Adrenal gland (tissue), 12 donors: ENCODE data around the gene THBD. TPM values are rescaled to one million over a fixed set of nuclear protein-coding genes. Genes with fewer than 3 reads are reported as not detected.

Source experiments
- DNase-seq, 7 donors: peaks; one replicate each; pipeline ENCODE4 v3.0.0-alpha.2; 2019 to 2020
- H3K27ac ChIP-seq, 5 donors: fragments of 200-600 bp; sonication (generic) in 4 of 5; 1 replicate in 3 of 5; 2 replicates in 2 of 5; pipeline versions ENCODE4 v1.5.1 to v1.8.0; 2016 to 2020; ENCODE audit warnings: mild to moderate bottlenecking in 1 of 5
- H3K27me3 ChIP-seq: fragments of 200-600 bp; 2 replicates; pipeline ENCODE4 v1.8.0; 2021
- H3K36me3 ChIP-seq, 2 donors: fragments of 200-600 bp; replicated peaks in 1 of 2; 1 replicate in 1 of 2; 2 replicates in 1 of 2; pipeline versions ENCODE4 v1.5.1 to v1.8.0; 2018 to 2022
- H3K4me1 ChIP-seq, 2 donors: fragments of 200-600 bp; replicated peaks in 1 of 2; 1 replicate in 1 of 2; 2 replicates in 1 of 2; pipeline versions ENCODE4 v1.5.1 to v1.8.0; 2018 to 2021
- H3K4me3 ChIP-seq, 4 donors: fragments of 200-600 bp; sonication (generic) in 3 of 4; one replicate each; pipeline ENCODE4 v1.5.1; 2016 to 2018
- H3K9me3 ChIP-seq, 3 donors: fragments of 200-600 bp; sonication (generic) in 1 of 3; replicated peaks in 1 of 3; 1 replicate in 2 of 3; 2 replicates in 1 of 3; pipeline versions ENCODE4 v1.5.1 to v1.8.0; 2016 to 2021
- POLR2A ChIP-seq, 2 donors: fragments of 450-650 bp; IDR thresholded peaks; one replicate each; pipeline ENCODE4 v1.6.1; 2017; ENCODE audit warnings: antibody characterized with exemption in 2 of 2, mild to moderate bottlenecking in 2 of 2, moderate library complexity in 1 of 2
- WGBS, 4 donors: extraction: QIAGEN DNeasy Blood & Tissue Kit in 2 of 4; methylation state at CpG; one replicate each; pipeline versions ENCODE4 v1.1.5 to v1.1.7; 2013 to 2017; 5-methylcytosine and 5-hydroxymethylcytosine counted together
- intact Hi-C, 2 donors: fragments of 100-400 bp; cut with DNase I; formaldehyde crosslinking; loops; one replicate each; pipeline versions ENCODE4 v1.14.1 to v1.15.0; 2022 to 2023
- polyA plus RNA-seq, 3 donors: library from polyadenylated mRNA; stranded (reverse); fragments of 200-250 nt in 2 of 3; fragments of 350-450 nt in 1 of 3; fragmentation: Illumina TruSeq in 1 of 3; extraction: RNeasy Lipid Tissue Mini Kit (QIAGEN cat#74804) in 1 of 3; gene quantifications; one replicate each; pipeline ENCODE4 v1.2.3, GENCODE V29; 2013 to 2014
- total RNA-seq, 9 donors: library from RNA; depleted of rRNA in 4 of 9; stranded (reverse); fragments of >200 nt in 4 of 9; fragments of 120-200 nt in 1 of 9; fragmentation: NEBNext Ultra II Directional in 1 of 9; extraction: Animal tissue kit (Norgen Biotek cat#: 25700) in 1 of 9; gene quantifications; one replicate each; pipeline versions ENCODE4 v1.1.0 to v1.2.4, GENCODE V29; 2013 to 2023
- TF ChIP-seq, protein P1 (sequence below), 6 experiments: fragments of 450-650 bp in 4 of 6; fragments of 200-600 bp in 2 of 6; sonication (generic) in 1 of 6; IDR thresholded peaks; 1 replicate in 5 of 6; 2 replicates in 1 of 6; pipeline versions ENCODE4 v1.5.1 to v1.8.0; 2016 to 2021; ENCODE audit warnings: antibody characterized with exemption in 6 of 6, mild to moderate bottlenecking in 2 of 6, moderate library complexity in 1 of 6
- donor health status: healthy with polysubstance abuse.
- donor health status: Bipolar disorder and iron deficiency.
- donor health status: DM: yes; HTN: yes; CAD: no.
- donor health status: DM: no; HTN: no; CAD: no.
- donor health status: DM: no; HTN: no; CAD: no.
- donor health status: DM: yes; HTN: yes; CAD: no.

THBD gene
- total and polyA plus RNA-seq, 12 donors, result 1.2 to 58.0 (median 17.5) TPM

DNA sequence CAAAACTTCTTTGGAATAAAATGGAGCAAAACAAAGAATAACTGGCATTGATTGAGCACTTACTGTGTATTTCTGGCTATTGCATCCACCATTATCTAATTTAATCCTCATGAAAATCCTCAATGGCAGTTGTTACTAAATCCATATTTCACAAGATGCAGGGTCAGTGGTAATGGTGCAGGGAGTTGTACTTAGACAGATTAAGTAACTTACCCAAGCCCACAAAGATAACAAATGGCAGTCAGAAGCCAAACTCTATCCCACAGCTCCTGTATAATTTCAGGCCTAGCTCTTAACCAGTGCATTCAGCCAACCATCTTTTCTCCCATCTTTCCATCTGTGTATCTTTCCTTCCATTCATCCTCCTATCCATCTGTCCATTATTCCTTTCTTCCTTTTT lies 43.7 kb downstream of the THBD start:
- no peak overlapping the region for H3K4me3 ChIP-seq
- H3K27me3 ChIP-seq, result no peaks in the 10 kb centered on the region
- no peak overlapping the region for H3K27ac ChIP-seq
- H3K9me3 ChIP-seq, result no peaks in the 10 kb centered on the region
- no peak for DNase-seq
- intact Hi-C loops, result no loop called here
- H3K36me3 ChIP-seq, result no peaks in the 10 kb centered on the region
- H3K4me1 ChIP-seq, result no peaks in the 10 kb centered on the region
- TF ChIP-seq POLR2A (IDR thresholded peaks at IDR 0.05), result no peak
- TF ChIP-seq, protein P1, sequence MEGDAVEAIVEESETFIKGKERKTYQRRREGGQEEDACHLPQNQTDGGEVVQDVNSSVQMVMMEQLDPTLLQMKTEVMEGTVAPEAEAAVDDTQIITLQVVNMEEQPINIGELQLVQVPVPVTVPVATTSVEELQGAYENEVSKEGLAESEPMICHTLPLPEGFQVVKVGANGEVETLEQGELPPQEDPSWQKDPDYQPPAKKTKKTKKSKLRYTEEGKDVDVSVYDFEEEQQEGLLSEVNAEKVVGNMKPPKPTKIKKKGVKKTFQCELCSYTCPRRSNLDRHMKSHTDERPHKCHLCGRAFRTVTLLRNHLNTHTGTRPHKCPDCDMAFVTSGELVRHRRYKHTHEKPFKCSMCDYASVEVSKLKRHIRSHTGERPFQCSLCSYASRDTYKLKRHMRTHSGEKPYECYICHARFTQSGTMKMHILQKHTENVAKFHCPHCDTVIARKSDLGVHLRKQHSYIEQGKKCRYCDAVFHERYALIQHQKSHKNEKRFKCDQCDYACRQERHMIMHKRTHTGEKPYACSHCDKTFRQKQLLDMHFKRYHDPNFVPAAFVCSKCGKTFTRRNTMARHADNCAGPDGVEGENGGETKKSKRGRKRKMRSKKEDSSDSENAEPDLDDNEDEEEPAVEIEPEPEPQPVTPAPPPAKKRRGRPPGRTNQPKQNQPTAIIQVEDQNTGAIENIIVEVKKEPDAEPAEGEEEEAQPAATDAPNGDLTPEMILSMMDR (IDR thresholded peaks at IDR 0.05), result no peak

GRCh38 chr20:23003881-23004460 lies 45.5 kb downstream of the THBD start:
- no peak for DNase-seq
- TF ChIP-seq, protein P1 (IDR thresholded peaks at IDR 0.05), result no peak
- TF ChIP-seq POLR2A (IDR thresholded peaks at IDR 0.05), result no peak
- H3K4me3 ChIP-seq, result no peak overlapping the region
- no peaks in the 10 kb centered on the region for H3K4me1 ChIP-seq
- WGBS, 4 donors, result 58 to 69% (median 60%) methylated on average over 2 of the region's 2 CpGs
- intact Hi-C loops, result no loop called here
- H3K36me3 ChIP-seq, result no peaks in the 10 kb centered on the region
- H3K27ac ChIP-seq, result no peak overlapping the region
- no peaks in the 10 kb centered on the region for H3K9me3 ChIP-seq
- no peaks in the 10 kb centered on the region for H3K27me3 ChIP-seq

DNA sequence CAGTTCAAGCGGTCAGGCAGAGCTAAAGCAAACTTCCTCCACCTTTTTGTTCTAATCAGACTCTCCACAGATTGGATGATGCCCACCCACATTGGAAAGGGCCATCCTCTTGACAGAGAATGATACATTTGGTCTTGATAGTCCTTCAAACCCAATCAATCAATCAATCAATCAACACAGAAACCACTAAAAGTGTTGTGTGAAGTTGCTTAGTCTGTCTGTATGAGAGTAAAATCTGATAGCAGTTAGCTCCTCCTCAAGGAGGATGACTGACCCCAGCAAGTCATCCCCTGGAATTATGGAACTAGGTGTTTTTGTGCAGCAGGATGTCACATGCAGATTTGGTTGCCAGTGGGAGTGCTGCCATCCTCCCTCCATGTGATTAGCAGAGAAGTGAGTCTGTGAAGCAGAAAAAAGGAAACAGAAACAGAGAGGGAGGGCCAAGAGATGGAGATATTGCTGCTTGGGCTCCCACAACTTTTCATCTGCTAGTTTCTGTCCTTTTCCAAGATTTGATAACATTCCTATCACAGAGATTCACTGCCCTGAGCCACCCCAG lies 46.3 kb downstream of the THBD start:
- TF ChIP-seq POLR2A (IDR thresholded peaks at IDR 0.05), result no peak
- TF ChIP-seq, protein P1 (IDR thresholded peaks at IDR 0.05), result no peak
- H3K27me3 ChIP-seq, result no peaks in the 10 kb centered on the region
- H3K9me3 ChIP-seq, result no peaks in the 10 kb centered on the region
- no peak overlapping the region for H3K27ac ChIP-seq
- intact Hi-C loops, result no loop called here
- WGBS, 4 donors, result 85 to 100% (median 99%) methylated on average over 1 of the region's 1 CpG
- no peaks in the 10 kb centered on the region for H3K36me3 ChIP-seq
- no peak overlapping the region for H3K4me3 ChIP-seq
- no peaks in the 10 kb centered on the region for H3K4me1 ChIP-seq
- no peak for DNase-seq

GRCh38 chr20:23002276-23002675 lies 47.2 kb downstream of the THBD start:
- intact Hi-C loops, result no loop called here
- Histone ChIP-seq H3K36me3 (no peaks in the 10 kb centered on the region), H3K4me3 (no peak overlapping the region), H3K27ac (no peak overlapping the region), H3K9me3 (no peaks in the 10 kb centered on the region), H3K27me3 (no peaks in the 10 kb centered on the region), H3K4me1 (no peaks in the 10 kb centered on the region)
- DNase-seq, result no peak
- whole genome bisulfite sequencing, 4 donors, result 88 to 92% (median 91%) methylated on average over 4 to 6 of the region's 6 CpGs
- TF ChIP-seq, protein P1 (IDR thresholded peaks at IDR 0.05), result no peak
- no peak for TF ChIP-seq POLR2A (IDR thresholded peaks at IDR 0.05)
